Measurements from ENCODE around the gene ABCG1.

Gene ABCG1

GRCh38 chr21:42251654-42252324, 32.8 kb downstream of the ABCG1 start:
- Histone ChIP-seq H3K9ac (no peak overlapping the region), H3K36me3 (ENCODE audit: control insufficient read depth, insufficient read depth, low read length) (no peaks in the 10 kb centered on the region), H3K9me3 (ENCODE audit: control insufficient read depth, low read length) (no peaks in the 10 kb centered on the region), H3K4me3 (ENCODE audit: low read depth, low read length) (no peak overlapping the region), H3K4me2 (ENCODE audit: low read length) (no peak overlapping the region), H3K27me3 (ENCODE audit: control insufficient read depth, insufficient read depth, low read length) (no peaks in the 10 kb centered on the region), H3K79me2 (peaks cover 3% of the 10 kb centered on the region), H3K4me1 (no peaks in the 10 kb centered on the region), H3K27ac (no peak overlapping the region), H2AFZ (no peak overlapping the region)
- no peak for TF ChIP-seq CTCF (IDR thresholded peaks at IDR 0.05)

- Histone ChIP-seq H3K4me2 (ENCODE audit: low read length) (no peak overlapping the region), H3K79me2 (peaks cover 3% of the 10 kb centered on the region), H3K36me3 (ENCODE audit: control insufficient read depth, insufficient read depth, low read length) (no peaks in the 10 kb centered on the region), H3K27me3 (ENCODE audit: control insufficient read depth, insufficient read depth, low read length) (no peaks in the 10 kb centered on the region), H2AFZ (no peak overlapping the region), H3K4me1 (no peaks in the 10 kb centered on the region), H3K4me3 (ENCODE audit: low read depth, low read length) (no peak overlapping the region), H3K9ac (no peak overlapping the region), H3K27ac (no peak overlapping the region), H3K9me3 (ENCODE audit: control insufficient read depth, low read length) (no peaks in the 10 kb centered on the region)
- no peak for TF ChIP-seq CTCF (IDR thresholded peaks at IDR 0.05)
These were observed 33.4 kb downstream of the ABCG1 start for GRCh38 chr21:42252325-42252654.

GRCh38 chr21:42252778-42253340, 33.9 kb downstream of the ABCG1 start:
- H3K4me1 ChIP-seq = no peaks in the 10 kb centered on the region
- H3K27me3 ChIP-seq (ENCODE audit: control insufficient read depth, insufficient read depth, low read length) = no peaks in the 10 kb centered on the region

DNA sequence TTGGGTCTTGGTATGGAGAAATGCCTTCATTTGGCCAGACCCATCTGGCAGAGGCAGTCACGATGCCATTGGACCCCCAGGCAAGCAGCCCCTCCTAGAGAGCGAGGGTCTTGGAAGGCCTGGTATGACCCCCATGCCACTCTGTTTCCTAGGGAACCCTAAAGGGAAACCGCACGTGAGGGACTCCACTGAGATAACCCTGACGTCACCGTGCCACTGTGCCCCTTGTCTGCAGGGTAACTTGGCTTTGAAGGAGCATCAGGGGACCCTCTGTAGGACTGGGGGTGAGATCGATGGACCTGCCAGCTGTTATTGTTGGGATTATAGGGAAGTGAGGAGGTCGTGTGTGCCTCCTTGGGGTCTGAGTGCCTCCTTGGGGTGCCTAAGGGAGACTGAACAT, 34.5 kb downstream of the ABCG1 start:
- H3K9ac ChIP-seq = no peak overlapping the region
- H3K4me1 ChIP-seq = no peaks in the 10 kb centered on the region
- no peak overlapping the region for H3K4me2 ChIP-seq (ENCODE audit: low read length)

More at GRCh38 chr21:42252778-42253340, 33.9 kb downstream of the ABCG1 start:
- Histone ChIP-seq H2AFZ (no peak overlapping the region), H3K9ac (no peak overlapping the region), H3K27ac (no peak overlapping the region), H3K9me3 (ENCODE audit: control insufficient read depth, low read length) (no peaks in the 10 kb centered on the region), H3K4me2 (ENCODE audit: low read length) (no peak overlapping the region), H3K79me2 (no peaks in the 10 kb centered on the region), H3K4me3 (ENCODE audit: low read depth, low read length) (no peak overlapping the region), H3K36me3 (ENCODE audit: control insufficient read depth, insufficient read depth, low read length) (no peaks in the 10 kb centered on the region)
- TF ChIP-seq CTCF (IDR thresholded peaks at IDR 0.05) = no peak

More for the DNA sequence above, 34.5 kb downstream of the ABCG1 start:
- H3K27ac ChIP-seq = no peak overlapping the region
- H3K79me2 ChIP-seq = no peaks in the 10 kb centered on the region
- H2AFZ ChIP-seq = no peak overlapping the region
- TF ChIP-seq CTCF (IDR thresholded peaks at IDR 0.05) = no peak
- no peaks in the 10 kb centered on the region for H3K9me3 ChIP-seq (ENCODE audit: control insufficient read depth, low read length)
- H3K36me3 ChIP-seq (ENCODE audit: control insufficient read depth, insufficient read depth, low read length) = no peaks in the 10 kb centered on the region
- no peak overlapping the region for H3K4me3 ChIP-seq (ENCODE audit: low read depth, low read length)
- H3K27me3 ChIP-seq (ENCODE audit: control insufficient read depth, insufficient read depth, low read length) = no peaks in the 10 kb centered on the region

Measured in parathyroid adenoma (tissue), 2 donors.